H1 (cell line): ENCODE results near the gene ITGB1BP1.

Experiments
- EP300 ChIP-seq, 2 experiments: IDR thresholded peaks; 1 replicate in 1 of 2; 2 replicates in 1 of 2; pipeline ENCODE4 v1.6.1; 2011 to 2012; ENCODE audit warnings: low read depth in 2 of 2, low read length in 2 of 2, mild to moderate bottlenecking in 2 of 2, borderline replicate concordance in 1 of 2, inconsistent platforms in 1 of 2, moderate library complexity in 1 of 2
- HDAC2 ChIP-seq, 2 experiments: fragments of 300-600 bp in 1 of 2; sonication (generic) in 1 of 2; IDR thresholded peaks; 2 replicates each; pipeline ENCODE4 v1.6.1; 2011 to 2012; ENCODE audit warnings: low read depth in 2 of 2, low read length in 2 of 2, mild to moderate bottlenecking in 2 of 2, moderate library complexity in 2 of 2, borderline replicate concordance in 1 of 2, inconsistent platforms in 1 of 2
- KDM1A ChIP-seq: fragments of 200-600, 300-600 bp; sonication (generic); IDR thresholded peaks from 2 replicates; pipeline ENCODE4 v1.7.1; 2016; ENCODE audit warnings: mild to moderate bottlenecking, low read length, borderline replicate concordance
- POLR2A ChIP-seq, 2 experiments: IDR thresholded peaks; 1 replicate in 1 of 2; 2 replicates in 1 of 2; pipeline ENCODE4 v1.6.1; 2011; ENCODE audit warnings: low read depth in 2 of 2, low read length in 2 of 2, mild to moderate bottlenecking in 2 of 2; ENCODE audit errors: control extremely low read depth in 1 of 2
- RFX5 ChIP-seq: IDR thresholded peaks from 2 replicates; pipeline ENCODE4 v1.6.1; 2011; ENCODE audit warnings: low read depth, low read length, improper control_type of control experiment, borderline replicate concordance
- SUZ12 ChIP-seq: fragments of 200-600 bp; sonication (generic); IDR thresholded peaks from 2 replicates; pipeline ENCODE4 v1.6.1; 2012; ENCODE audit warnings: mild to moderate bottlenecking, inconsistent platforms, low read length, moderate library complexity, mixed read lengths
- TAF1 ChIP-seq: IDR thresholded peaks from 2 replicates; pipeline ENCODE4 v1.6.1; 2011; ENCODE audit warnings: mild to moderate bottlenecking, low read depth, low read length
- TAF7 ChIP-seq: optimal IDR thresholded peaks from 2 replicates; pipeline ENCODE3; 2011; ENCODE audit warnings: low read depth, mild to moderate bottlenecking, inconsistent platforms, low read length, moderate library complexity, borderline replicate concordance
- TF ChIP-seq, protein P1 (sequence below), 3 experiments: IDR thresholded peaks; 1 replicate in 2 of 3; 2 replicates in 1 of 3; pipeline versions ENCODE4 v1.5.1 to v1.6.1; 2011; ENCODE audit warnings: low read length in 3 of 3, mild to moderate bottlenecking in 3 of 3, inconsistent platforms in 2 of 3, low read depth in 1 of 3, moderate library complexity in 1 of 3; ENCODE audit not compliant: insufficient read depth in 1 of 3; ENCODE audit errors: control extremely low read depth in 1 of 3
- TF ChIP-seq, protein P2 (sequence below): IDR thresholded peaks from 2 replicates; pipeline ENCODE4 v1.6.1; 2011; ENCODE audit warnings: low read length, improper control_type of control experiment
- TF ChIP-seq, protein P3 (sequence below): IDR thresholded peaks from 2 replicates; pipeline ENCODE4 v1.6.1; 2011; ENCODE audit warnings: low read depth, mild to moderate bottlenecking, low read length; ENCODE audit not compliant: insufficient read depth
- TF ChIP-seq, protein P4 (sequence below): fragments of 300-600 bp; sonication (generic); IDR thresholded peaks from 2 replicates; pipeline ENCODE4 v1.7.1; 2012; ENCODE audit warnings: low read length, moderate library complexity, mild to moderate bottlenecking, inconsistent platforms; ENCODE audit not compliant: insufficient replicate concordance

DNA sequence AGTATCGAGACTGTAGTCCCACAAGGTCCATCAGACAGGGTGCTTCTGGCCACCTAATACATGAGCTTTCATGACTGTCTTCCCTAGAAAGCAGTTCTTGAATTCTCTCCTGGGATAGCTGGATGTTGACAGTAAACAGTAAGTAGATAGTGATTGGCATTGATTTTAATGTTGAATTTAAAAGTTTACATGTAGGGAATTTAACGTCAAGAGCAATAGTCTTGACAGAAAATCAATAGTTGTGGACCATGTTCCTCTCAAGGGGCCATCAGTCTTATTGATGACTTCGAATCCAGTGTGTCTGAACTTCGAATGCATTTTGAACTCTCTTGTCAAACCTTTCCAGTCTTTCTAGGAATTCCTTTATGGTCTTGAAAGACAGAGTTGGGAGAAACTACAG lies 63.9 kb downstream of the ITGB1BP1 start:
- TF ChIP-seq, protein P1, sequence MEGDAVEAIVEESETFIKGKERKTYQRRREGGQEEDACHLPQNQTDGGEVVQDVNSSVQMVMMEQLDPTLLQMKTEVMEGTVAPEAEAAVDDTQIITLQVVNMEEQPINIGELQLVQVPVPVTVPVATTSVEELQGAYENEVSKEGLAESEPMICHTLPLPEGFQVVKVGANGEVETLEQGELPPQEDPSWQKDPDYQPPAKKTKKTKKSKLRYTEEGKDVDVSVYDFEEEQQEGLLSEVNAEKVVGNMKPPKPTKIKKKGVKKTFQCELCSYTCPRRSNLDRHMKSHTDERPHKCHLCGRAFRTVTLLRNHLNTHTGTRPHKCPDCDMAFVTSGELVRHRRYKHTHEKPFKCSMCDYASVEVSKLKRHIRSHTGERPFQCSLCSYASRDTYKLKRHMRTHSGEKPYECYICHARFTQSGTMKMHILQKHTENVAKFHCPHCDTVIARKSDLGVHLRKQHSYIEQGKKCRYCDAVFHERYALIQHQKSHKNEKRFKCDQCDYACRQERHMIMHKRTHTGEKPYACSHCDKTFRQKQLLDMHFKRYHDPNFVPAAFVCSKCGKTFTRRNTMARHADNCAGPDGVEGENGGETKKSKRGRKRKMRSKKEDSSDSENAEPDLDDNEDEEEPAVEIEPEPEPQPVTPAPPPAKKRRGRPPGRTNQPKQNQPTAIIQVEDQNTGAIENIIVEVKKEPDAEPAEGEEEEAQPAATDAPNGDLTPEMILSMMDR (IDR thresholded peaks at IDR 0.05; ENCODE audit: control extremely low read depth in 1 of 3, insufficient read depth in 1 of 3, low read depth in 1 of 3, low read length in 3 of 3), result no peak
- TF ChIP-seq, protein P2, sequence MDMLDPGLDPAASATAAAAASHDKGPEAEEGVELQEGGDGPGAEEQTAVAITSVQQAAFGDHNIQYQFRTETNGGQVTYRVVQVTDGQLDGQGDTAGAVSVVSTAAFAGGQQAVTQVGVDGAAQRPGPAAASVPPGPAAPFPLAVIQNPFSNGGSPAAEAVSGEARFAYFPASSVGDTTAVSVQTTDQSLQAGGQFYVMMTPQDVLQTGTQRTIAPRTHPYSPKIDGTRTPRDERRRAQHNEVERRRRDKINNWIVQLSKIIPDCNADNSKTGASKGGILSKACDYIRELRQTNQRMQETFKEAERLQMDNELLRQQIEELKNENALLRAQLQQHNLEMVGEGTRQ, result no peak
- TF ChIP-seq TAF1 (no peak), RFX5 (no peak), SUZ12 (no peak), TAF7 (no peak), POLR2A (IDR thresholded peaks at IDR 0.05; ENCODE audit: control extremely low read depth in 1 of 2, low read depth in 2 of 2, low read length in 2 of 2) (no peak), HDAC2 (IDR thresholded peaks at IDR 0.05; ENCODE audit: borderline replicate concordance in 1 of 2, low read depth in 2 of 2, low read length in 2 of 2) (no peak), EP300 (IDR thresholded peaks at IDR 0.05; ENCODE audit: borderline replicate concordance in 1 of 2, low read depth in 2 of 2, low read length in 2 of 2) (no peak), KDM1A (no peak)
- TF ChIP-seq, protein P3, sequence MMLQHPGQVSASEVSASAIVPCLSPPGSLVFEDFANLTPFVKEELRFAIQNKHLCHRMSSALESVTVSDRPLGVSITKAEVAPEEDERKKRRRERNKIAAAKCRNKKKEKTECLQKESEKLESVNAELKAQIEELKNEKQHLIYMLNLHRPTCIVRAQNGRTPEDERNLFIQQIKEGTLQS, result no peak
- TF ChIP-seq, protein P4, sequence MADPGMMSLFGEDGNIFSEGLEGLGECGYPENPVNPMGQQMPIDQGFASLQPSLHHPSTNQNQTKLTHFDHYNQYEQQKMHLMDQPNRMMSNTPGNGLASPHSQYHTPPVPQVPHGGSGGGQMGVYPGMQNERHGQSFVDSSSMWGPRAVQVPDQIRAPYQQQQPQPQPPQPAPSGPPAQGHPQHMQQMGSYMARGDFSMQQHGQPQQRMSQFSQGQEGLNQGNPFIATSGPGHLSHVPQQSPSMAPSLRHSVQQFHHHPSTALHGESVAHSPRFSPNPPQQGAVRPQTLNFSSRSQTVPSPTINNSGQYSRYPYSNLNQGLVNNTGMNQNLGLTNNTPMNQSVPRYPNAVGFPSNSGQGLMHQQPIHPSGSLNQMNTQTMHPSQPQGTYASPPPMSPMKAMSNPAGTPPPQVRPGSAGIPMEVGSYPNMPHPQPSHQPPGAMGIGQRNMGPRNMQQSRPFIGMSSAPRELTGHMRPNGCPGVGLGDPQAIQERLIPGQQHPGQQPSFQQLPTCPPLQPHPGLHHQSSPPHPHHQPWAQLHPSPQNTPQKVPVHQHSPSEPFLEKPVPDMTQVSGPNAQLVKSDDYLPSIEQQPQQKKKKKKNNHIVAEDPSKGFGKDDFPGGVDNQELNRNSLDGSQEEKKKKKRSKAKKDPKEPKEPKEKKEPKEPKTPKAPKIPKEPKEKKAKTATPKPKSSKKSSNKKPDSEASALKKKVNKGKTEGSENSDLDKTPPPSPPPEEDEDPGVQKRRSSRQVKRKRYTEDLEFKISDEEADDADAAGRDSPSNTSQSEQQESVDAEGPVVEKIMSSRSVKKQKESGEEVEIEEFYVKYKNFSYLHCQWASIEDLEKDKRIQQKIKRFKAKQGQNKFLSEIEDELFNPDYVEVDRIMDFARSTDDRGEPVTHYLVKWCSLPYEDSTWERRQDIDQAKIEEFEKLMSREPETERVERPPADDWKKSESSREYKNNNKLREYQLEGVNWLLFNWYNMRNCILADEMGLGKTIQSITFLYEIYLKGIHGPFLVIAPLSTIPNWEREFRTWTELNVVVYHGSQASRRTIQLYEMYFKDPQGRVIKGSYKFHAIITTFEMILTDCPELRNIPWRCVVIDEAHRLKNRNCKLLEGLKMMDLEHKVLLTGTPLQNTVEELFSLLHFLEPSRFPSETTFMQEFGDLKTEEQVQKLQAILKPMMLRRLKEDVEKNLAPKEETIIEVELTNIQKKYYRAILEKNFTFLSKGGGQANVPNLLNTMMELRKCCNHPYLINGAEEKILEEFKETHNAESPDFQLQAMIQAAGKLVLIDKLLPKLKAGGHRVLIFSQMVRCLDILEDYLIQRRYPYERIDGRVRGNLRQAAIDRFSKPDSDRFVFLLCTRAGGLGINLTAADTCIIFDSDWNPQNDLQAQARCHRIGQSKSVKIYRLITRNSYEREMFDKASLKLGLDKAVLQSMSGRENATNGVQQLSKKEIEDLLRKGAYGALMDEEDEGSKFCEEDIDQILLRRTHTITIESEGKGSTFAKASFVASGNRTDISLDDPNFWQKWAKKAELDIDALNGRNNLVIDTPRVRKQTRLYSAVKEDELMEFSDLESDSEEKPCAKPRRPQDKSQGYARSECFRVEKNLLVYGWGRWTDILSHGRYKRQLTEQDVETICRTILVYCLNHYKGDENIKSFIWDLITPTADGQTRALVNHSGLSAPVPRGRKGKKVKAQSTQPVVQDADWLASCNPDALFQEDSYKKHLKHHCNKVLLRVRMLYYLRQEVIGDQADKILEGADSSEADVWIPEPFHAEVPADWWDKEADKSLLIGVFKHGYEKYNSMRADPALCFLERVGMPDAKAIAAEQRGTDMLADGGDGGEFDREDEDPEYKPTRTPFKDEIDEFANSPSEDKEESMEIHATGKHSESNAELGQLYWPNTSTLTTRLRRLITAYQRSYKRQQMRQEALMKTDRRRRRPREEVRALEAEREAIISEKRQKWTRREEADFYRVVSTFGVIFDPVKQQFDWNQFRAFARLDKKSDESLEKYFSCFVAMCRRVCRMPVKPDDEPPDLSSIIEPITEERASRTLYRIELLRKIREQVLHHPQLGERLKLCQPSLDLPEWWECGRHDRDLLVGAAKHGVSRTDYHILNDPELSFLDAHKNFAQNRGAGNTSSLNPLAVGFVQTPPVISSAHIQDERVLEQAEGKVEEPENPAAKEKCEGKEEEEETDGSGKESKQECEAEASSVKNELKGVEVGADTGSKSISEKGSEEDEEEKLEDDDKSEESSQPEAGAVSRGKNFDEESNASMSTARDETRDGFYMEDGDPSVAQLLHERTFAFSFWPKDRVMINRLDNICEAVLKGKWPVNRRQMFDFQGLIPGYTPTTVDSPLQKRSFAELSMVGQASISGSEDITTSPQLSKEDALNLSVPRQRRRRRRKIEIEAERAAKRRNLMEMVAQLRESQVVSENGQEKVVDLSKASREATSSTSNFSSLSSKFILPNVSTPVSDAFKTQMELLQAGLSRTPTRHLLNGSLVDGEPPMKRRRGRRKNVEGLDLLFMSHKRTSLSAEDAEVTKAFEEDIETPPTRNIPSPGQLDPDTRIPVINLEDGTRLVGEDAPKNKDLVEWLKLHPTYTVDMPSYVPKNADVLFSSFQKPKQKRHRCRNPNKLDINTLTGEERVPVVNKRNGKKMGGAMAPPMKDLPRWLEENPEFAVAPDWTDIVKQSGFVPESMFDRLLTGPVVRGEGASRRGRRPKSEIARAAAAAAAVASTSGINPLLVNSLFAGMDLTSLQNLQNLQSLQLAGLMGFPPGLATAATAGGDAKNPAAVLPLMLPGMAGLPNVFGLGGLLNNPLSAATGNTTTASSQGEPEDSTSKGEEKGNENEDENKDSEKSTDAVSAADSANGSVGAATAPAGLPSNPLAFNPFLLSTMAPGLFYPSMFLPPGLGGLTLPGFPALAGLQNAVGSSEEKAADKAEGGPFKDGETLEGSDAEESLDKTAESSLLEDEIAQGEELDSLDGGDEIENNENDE, result no peak
